GM12874 (cell line): ENCODE results near the gene SLC12A4.

Experiments
- CTCF ChIP-seq: IDR thresholded peaks from 2 replicates; pipeline ENCODE4 v1.5.1; 2011; ENCODE audit warnings: low read depth, mild to moderate bottlenecking, control low read depth, low read length, moderate library complexity; ENCODE audit not compliant: insufficient read depth

Gene SLC12A4

GRCh38 chr16:67932462-67932840 is 36.0 kb downstream of the SLC12A4 start:
- no peak for TF ChIP-seq CTCF

GRCh38 chr16:67931712-67932461 is 36.5 kb downstream of the SLC12A4 start, which contains the start of gene CTRL:
CTRL (minus strand) TSS chr16:67931862; CDS start chr16:67931852, 10 bp downstream.
- TF ChIP-seq CTCF = no peak

GRCh38 chr16:67930678-67931211 is 37.7 kb downstream of the SLC12A4 start:
- TF ChIP-seq CTCF = no peak

- no peak for TF ChIP-seq CTCF
These were observed 38.2 kb downstream of the SLC12A4 start for GRCh38 chr16:67930191-67930590.

GRCh38 chr16:67928561-67929364 is 39.7 kb downstream of the SLC12A4 start:
- TF ChIP-seq CTCF = peak; percentile 94

GRCh38 chr16:67928147-67928546 is 40.3 kb downstream of the SLC12A4 start:
- TF ChIP-seq CTCF = no peak

- TF ChIP-seq CTCF = no peak
These were observed 41.1 kb downstream of the SLC12A4 start for GRCh38 chr16:67927131-67927941.
